ENCODE measurements around the gene FBXO11.

Gene FBXO11

DNA sequence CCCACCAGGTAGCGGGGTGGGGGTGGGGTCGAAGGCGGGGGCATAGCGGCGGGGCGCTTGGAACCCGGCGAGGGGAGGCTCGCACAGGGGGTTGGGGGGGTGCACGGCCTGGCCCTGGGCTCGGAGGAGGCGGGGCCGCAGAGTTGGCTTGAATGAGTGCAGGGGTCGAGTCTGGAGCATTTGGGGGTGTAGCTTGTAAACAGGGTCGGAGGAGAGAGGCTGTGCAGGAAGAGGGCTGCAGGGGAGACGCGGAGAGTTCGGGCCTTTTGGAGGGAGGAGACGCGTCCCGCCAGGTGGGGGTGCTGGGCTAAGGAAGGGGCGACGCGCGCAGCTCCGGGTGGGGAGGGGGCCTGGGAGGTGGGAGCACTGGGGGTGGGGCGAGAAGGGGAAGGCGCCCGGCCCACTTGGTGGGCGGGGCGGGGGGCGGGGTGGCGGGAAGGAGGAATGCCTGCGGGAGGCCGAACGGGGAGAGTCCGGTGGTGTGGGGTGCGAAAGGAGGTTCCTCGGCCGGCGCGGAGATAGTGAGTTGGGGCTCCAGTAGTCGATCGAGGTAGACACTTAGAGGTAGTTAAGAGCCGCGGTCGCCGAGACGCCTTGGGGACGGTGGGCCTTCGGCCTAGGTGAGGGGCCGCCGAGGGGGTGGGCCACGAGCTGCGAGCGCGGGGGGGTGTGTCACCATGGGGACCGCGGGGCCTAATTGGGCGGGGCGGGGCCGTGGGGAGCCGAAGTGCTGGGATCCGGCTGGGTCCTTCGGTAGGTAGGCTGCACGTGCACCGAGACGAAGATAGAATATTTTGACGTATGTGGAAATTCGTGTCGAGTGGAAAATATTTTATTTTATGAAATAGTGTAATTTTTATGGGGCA is 122.6 kb downstream of the FBXO11 start:
- Histone ChIP-seq H3K4me1 (ENCODE audit: control insufficient read depth, insufficient read depth, low read length, poor library complexity, severe bottlenecking) (no peaks in the 10 kb centered on the region), H3K27ac (ENCODE audit: low read depth, low read length, severe bottlenecking) (peak overlapping the region; percentile 93), H3K9me3 (ENCODE audit: control insufficient read depth, low read length) (no peaks in the 10 kb centered on the region), H3K4me3 (ENCODE audit: extremely low read depth, insufficient read depth, low read length, poor library complexity, severe bottlenecking) (peak overlapping the region; percentile 93), H3K36me3 (ENCODE audit: control insufficient read depth, insufficient read depth, low read length) (peaks cover 22% of the 10 kb centered on the region)
- WGBS, 2 experiments (ENCODE audit: insufficient coverage in 2 of 2), result 0% methylated on average over 32 to 47 of the region's 71 CpGs

DNA sequence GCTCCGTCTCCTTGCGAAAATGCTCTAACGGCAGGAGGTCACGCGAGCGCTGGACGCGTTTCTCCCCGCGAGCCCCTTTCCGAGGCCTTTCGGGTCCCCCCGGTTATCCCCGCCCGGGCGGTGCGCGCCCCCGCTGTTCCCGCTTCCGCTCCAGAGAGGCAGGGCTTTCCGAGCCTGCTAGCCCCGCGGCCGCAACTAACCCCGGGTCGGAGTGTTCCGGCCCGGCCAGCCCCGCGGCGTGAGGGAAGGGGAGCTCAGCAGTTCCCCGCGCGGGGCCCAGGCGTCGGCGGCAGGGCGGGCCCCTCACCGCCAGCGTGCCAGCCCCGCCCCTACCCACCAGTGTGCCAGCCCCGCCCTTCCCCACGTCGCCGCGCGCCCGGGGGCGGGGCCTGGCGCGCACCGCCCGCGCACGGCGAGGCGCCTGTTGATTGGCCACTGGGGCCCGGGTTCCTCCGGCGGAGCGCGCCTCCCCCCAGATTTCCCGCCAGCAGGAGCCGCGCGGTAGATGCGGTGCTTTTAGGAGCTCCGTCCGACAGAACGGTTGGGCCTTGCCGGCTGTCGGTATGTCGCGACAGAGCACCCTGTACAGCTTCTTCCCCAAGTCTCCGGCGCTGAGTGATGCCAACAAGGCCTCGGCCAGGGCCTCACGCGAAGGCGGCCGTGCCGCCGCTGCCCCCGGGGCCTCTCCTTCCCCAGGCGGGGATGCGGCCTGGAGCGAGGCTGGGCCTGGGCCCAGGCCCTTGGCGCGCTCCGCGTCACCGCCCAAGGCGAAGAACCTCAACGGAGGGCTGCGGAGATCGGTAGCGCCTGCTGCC is 123.4 kb downstream of the FBXO11 start, which contains the start of gene MSH6:
Gene MSH6 (plus strand): TSS at position 475 of the 815 bp plus-strand sequence. CDS start 89 bp downstream, at position 564.
- H3K4me3 ChIP-seq (ENCODE audit: extremely low read depth, insufficient read depth, low read length, poor library complexity, severe bottlenecking), result peak within 1 kb of the TSS; percentile 93
- WGBS, 2 experiments (ENCODE audit: insufficient coverage in 2 of 2), result 0% methylated on average over 67 to 77 of the region's 98 CpGs
- H3K4me1 ChIP-seq (ENCODE audit: control insufficient read depth, insufficient read depth, low read length, poor library complexity, severe bottlenecking), result no peaks in the 10 kb centered on the region
- H3K9me3 ChIP-seq (ENCODE audit: control insufficient read depth, low read length), result no peaks in the 10 kb centered on the region
- peak within 1 kb of the TSS; percentile 93 for H3K27ac ChIP-seq (ENCODE audit: low read depth, low read length, severe bottlenecking)
- H3K36me3 ChIP-seq (ENCODE audit: control insufficient read depth, insufficient read depth, low read length), result peaks cover 22% of the 10 kb centered on the region

DNA sequence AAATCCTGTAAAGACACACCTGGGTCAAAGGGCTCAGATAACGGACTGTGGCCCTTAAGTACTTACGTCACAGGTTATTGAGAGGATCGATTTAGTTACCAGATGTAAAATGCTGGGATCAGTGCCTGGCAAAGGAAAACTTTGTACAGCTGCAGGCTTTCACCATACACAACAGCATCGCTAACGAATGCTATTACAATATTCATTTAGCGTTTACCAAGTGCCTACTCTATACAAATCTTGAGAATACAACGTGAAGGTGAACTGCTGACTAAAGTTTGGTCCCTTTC is 124.0 kb downstream of the FBXO11 start:
- Histone ChIP-seq H3K4me3 (ENCODE audit: extremely low read depth, insufficient read depth, low read length, poor library complexity, severe bottlenecking) (peak overlapping the region; percentile 93), H3K9me3 (ENCODE audit: control insufficient read depth, low read length) (no peaks in the 10 kb centered on the region), H3K27ac (ENCODE audit: low read depth, low read length, severe bottlenecking) (peak overlapping the region; percentile 93), H3K36me3 (ENCODE audit: control insufficient read depth, insufficient read depth, low read length) (peaks cover 17% of the 10 kb centered on the region), H3K4me1 (ENCODE audit: control insufficient read depth, insufficient read depth, low read length, poor library complexity, severe bottlenecking) (peaks cover under 1% of the 10 kb centered on the region)
- 23 to 61% methylated on average over 4 to 7 of the region's 7 CpGs for WGBS, 2 experiments (ENCODE audit: insufficient coverage in 2 of 2)

DNA sequence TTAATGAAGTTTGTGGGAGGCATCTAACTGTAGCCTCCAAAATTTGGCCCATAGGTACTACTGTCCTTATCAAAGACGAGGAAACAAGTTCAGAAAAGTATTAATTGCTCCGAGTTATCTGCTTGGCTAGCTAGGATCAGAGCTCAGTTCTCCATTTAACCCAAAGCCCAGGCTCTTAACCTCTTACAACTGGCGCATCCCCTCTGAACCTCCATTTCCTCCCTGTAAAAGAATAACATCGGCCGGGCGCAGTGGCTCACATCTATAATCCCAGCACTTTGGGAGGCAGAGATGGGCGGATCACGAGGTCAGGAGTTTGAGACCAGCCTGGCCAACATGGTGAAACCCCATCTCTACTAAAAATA is 126.9 kb downstream of the FBXO11 start:
- 85 to 100% methylated on average over 4 to 5 of the region's 8 CpGs for WGBS, 2 experiments (ENCODE audit: insufficient coverage in 2 of 2)
- no peaks in the 10 kb centered on the region for H3K36me3 ChIP-seq (ENCODE audit: control insufficient read depth, insufficient read depth, low read length)
- no peaks in the 10 kb centered on the region for H3K9me3 ChIP-seq (ENCODE audit: control insufficient read depth, low read length)
- no peak overlapping the region for H3K4me3 ChIP-seq (ENCODE audit: extremely low read depth, insufficient read depth, low read length, poor library complexity, severe bottlenecking)
- no peak overlapping the region for H3K27ac ChIP-seq (ENCODE audit: low read depth, low read length, severe bottlenecking)
- peaks cover 10% of the 10 kb centered on the region for H3K4me1 ChIP-seq (ENCODE audit: control insufficient read depth, insufficient read depth, low read length, poor library complexity, severe bottlenecking)

DNA sequence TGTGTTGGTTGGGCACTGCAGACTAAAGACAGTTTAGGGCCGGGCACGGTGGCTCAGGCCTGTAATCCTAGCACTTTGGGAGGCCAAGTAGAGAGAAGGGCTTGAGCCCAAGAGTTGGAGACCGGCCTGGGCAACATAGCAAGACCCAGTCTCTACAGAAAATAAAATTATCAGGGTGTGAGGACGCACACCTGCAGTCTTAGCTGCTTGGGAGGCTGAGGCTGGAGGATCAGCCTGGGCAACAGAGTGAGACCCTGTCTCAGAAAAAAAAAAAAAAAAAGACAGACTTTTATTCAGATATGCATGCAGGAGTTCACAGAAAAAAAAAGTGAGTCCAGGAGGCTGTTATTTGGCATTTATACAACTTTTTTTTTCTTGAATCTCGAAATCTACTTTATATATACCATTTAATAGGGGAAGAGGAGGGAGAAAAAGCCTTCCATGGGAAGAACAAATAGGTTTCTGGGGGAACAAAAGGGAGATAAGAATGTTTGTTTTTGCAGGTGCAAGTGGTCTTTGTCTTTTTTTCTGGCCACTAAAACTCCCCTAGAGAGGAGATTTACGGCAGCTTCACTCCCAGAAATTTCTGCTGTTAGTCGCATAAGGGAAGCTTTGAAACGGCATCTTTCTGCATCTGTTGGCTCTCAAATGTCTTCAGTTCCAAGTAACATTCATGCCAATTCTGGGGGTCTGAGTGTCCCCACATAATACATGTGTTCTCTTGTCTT is 127.4 kb downstream of the FBXO11 start:
- Histone ChIP-seq H3K4me1 (ENCODE audit: control insufficient read depth, insufficient read depth, low read length, poor library complexity, severe bottlenecking) (peaks cover 10% of the 10 kb centered on the region), H3K4me3 (ENCODE audit: extremely low read depth, insufficient read depth, low read length, poor library complexity, severe bottlenecking) (no peak overlapping the region), H3K36me3 (ENCODE audit: control insufficient read depth, insufficient read depth, low read length) (no peaks in the 10 kb centered on the region), H3K27ac (ENCODE audit: low read depth, low read length, severe bottlenecking) (no peak overlapping the region), H3K9me3 (ENCODE audit: control insufficient read depth, low read length) (no peaks in the 10 kb centered on the region)
- WGBS, 2 experiments (ENCODE audit: insufficient coverage in 2 of 2), result 77 to 83% methylated on average over 4 to 5 of the region's 8 CpGs

DNA sequence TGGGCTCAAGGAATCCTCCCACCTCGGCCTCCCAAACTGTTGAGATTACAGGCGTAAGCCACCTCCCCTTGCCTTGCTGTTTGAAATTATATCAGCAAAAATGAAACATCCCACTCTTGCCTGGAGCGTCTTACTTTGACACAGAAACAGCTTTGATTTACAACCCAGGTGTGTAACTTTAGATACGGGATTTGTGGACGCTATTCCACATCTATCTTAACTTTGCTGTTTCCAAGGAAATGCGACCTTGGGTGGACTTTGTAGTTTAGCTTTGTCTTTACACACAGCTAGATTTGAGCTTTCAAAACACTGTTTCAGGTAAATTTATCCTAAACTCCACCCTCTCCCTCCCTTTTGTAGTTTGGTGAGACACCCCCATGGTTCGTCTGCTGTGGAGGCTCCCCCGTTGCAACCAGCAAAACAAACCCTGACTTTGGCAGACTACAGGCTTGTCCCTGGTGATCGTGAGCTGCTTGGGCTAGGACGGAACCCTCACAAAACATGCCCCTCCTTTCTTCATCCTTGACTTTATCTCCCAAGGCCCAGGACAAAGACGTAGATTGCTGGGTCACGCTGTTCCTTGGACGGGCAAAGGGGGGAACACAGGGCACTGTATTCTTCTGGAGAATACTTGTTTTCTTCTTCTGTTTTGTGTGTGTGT is 128.9 kb downstream of the FBXO11 start:
- no peak overlapping the region for H3K4me3 ChIP-seq (ENCODE audit: extremely low read depth, insufficient read depth, low read length, poor library complexity, severe bottlenecking)
- WGBS, 2 experiments (ENCODE audit: insufficient coverage in 2 of 2), result 83 to 93% methylated on average over 10 to 12 of the region's 13 CpGs
- no peaks in the 10 kb centered on the region for H3K36me3 ChIP-seq (ENCODE audit: control insufficient read depth, insufficient read depth, low read length)
- no peak overlapping the region for H3K27ac ChIP-seq (ENCODE audit: low read depth, low read length, severe bottlenecking)
- peaks cover 10% of the 10 kb centered on the region for H3K4me1 ChIP-seq (ENCODE audit: control insufficient read depth, insufficient read depth, low read length, poor library complexity, severe bottlenecking)
- no peaks in the 10 kb centered on the region for H3K9me3 ChIP-seq (ENCODE audit: control insufficient read depth, low read length)

GRCh38 chr2:47774567-47774966 is 131.7 kb downstream of the FBXO11 start:
- Histone ChIP-seq H3K9me3 (ENCODE audit: control insufficient read depth, low read length) (peaks cover 5% of the 10 kb centered on the region), H3K27ac (ENCODE audit: low read depth, low read length, severe bottlenecking) (no peak overlapping the region), H3K36me3 (ENCODE audit: control insufficient read depth, insufficient read depth, low read length) (no peaks in the 10 kb centered on the region), H3K4me1 (ENCODE audit: control insufficient read depth, insufficient read depth, low read length, poor library complexity, severe bottlenecking) (peaks cover 10% of the 10 kb centered on the region), H3K4me3 (ENCODE audit: extremely low read depth, insufficient read depth, low read length, poor library complexity, severe bottlenecking) (no peak overlapping the region)

GRCh38 chr2:47772343-47772742 is 134.0 kb downstream of the FBXO11 start:
- Histone ChIP-seq H3K36me3 (ENCODE audit: control insufficient read depth, insufficient read depth, low read length) (no peaks in the 10 kb centered on the region), H3K9me3 (ENCODE audit: control insufficient read depth, low read length) (peaks cover 5% of the 10 kb centered on the region), H3K4me1 (ENCODE audit: control insufficient read depth, insufficient read depth, low read length, poor library complexity, severe bottlenecking) (peaks cover 10% of the 10 kb centered on the region), H3K27ac (ENCODE audit: low read depth, low read length, severe bottlenecking) (no peak overlapping the region), H3K4me3 (ENCODE audit: extremely low read depth, insufficient read depth, low read length, poor library complexity, severe bottlenecking) (no peak overlapping the region)
- 100% methylated on average over 2 of the region's 2 CpGs for WGBS, 2 experiments (ENCODE audit: insufficient coverage in 2 of 2)

GRCh38 chr2:47771211-47771610 is 135.1 kb downstream of the FBXO11 start:
- H3K4me3 ChIP-seq (ENCODE audit: extremely low read depth, insufficient read depth, low read length, poor library complexity, severe bottlenecking), result no peak overlapping the region
- H3K27ac ChIP-seq (ENCODE audit: low read depth, low read length, severe bottlenecking), result peak overlapping the region; percentile 45
- peaks cover 5% of the 10 kb centered on the region for H3K9me3 ChIP-seq (ENCODE audit: control insufficient read depth, low read length)
- H3K4me1 ChIP-seq (ENCODE audit: control insufficient read depth, insufficient read depth, low read length, poor library complexity, severe bottlenecking), result no peaks in the 10 kb centered on the region
- no peaks in the 10 kb centered on the region for H3K36me3 ChIP-seq (ENCODE audit: control insufficient read depth, insufficient read depth, low read length)

DNA sequence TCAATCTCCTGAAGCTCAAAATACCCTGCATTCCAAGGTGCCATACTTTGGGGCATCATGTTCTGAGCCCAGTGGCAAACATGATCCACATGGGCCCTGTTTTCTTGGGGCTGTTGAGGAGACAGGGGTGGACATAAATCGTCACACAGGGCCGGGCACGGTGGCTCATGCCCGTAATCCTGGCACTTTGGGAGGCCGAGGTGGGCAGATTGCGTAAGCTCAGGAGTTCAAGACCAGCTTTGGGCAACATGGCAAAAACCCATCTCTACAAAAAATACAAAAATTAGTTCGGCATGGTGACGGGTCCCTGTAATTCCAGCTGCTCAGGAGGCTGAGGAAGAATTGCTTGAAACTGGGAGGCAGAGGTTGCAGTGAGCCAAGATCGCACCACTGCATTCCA is 137.0 kb downstream of the FBXO11 start:
- H3K36me3 ChIP-seq (ENCODE audit: control insufficient read depth, insufficient read depth, low read length), result no peaks in the 10 kb centered on the region
- 95 to 100% methylated on average over 5 to 7 of the region's 9 CpGs for WGBS, 2 experiments (ENCODE audit: insufficient coverage in 2 of 2)
- peaks cover 5% of the 10 kb centered on the region for H3K9me3 ChIP-seq (ENCODE audit: control insufficient read depth, low read length)

More for the DNA sequence above, 137.0 kb downstream of the FBXO11 start:
- no peaks in the 10 kb centered on the region for H3K4me1 ChIP-seq (ENCODE audit: control insufficient read depth, insufficient read depth, low read length, poor library complexity, severe bottlenecking)
- no peak overlapping the region for H3K4me3 ChIP-seq (ENCODE audit: extremely low read depth, insufficient read depth, low read length, poor library complexity, severe bottlenecking)
- no peak overlapping the region for H3K27ac ChIP-seq (ENCODE audit: low read depth, low read length, severe bottlenecking)

All from mesodermal cell (in vitro differentiated cells).